Measurements from ENCODE around the gene DDAH1.

DDAH1 gene

GRCh38 chr1:85453640-85454194 lies 11.2 kb downstream of the DDAH1 start:
- H3K4me1 Mint-ChIP-seq = peaks cover 5% of the 10 kb centered on the region
- H3K27me3 Mint-ChIP-seq (ENCODE audit: low read depth) = no peaks in the 10 kb centered on the region
- H3K27ac Mint-ChIP-seq = peak overlapping the region in 1 of 3 experiments; percentile 40
- H3K9me3 Mint-ChIP-seq = no peaks in the 10 kb centered on the region
- no peak overlapping the region for H3K4me3 Mint-ChIP-seq
- H3K36me3 Mint-ChIP-seq (ENCODE audit: low read depth) = peaks cover 5% of the 10 kb centered on the region
- TF ChIP-seq, protein P1, sequence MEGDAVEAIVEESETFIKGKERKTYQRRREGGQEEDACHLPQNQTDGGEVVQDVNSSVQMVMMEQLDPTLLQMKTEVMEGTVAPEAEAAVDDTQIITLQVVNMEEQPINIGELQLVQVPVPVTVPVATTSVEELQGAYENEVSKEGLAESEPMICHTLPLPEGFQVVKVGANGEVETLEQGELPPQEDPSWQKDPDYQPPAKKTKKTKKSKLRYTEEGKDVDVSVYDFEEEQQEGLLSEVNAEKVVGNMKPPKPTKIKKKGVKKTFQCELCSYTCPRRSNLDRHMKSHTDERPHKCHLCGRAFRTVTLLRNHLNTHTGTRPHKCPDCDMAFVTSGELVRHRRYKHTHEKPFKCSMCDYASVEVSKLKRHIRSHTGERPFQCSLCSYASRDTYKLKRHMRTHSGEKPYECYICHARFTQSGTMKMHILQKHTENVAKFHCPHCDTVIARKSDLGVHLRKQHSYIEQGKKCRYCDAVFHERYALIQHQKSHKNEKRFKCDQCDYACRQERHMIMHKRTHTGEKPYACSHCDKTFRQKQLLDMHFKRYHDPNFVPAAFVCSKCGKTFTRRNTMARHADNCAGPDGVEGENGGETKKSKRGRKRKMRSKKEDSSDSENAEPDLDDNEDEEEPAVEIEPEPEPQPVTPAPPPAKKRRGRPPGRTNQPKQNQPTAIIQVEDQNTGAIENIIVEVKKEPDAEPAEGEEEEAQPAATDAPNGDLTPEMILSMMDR (IDR thresholded peaks at IDR 0.05; ENCODE audit: unreplicated experiment in 3 of 3) = no peak

DNA sequence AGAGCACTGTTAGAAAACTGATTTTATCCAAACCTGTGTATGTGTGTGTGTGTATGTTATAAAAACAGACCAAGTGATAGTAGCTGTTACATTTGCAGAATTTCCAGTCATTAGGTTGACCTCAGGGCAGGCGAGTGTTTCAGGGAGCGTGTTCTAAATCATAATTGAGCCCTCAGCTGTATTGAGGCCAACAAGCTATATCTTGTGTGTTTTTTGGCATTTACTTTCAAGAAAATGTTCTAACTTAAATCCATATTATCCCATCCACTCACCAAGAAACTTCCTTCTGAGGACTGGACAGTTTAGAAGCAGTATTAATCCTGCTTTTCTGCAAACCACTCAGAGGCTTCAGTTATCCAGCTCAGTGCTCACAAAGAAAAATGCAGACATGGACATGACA lies 12.0 kb downstream of the DDAH1 start:
- Mint-ChIP-seq H3K4me3 (no peak overlapping the region), H3K9me3 (no peaks in the 10 kb centered on the region), H3K36me3 (ENCODE audit: low read depth) (peaks cover 5% of the 10 kb centered on the region), H3K27ac (no peak overlapping the region), H3K27me3 (ENCODE audit: low read depth) (no peaks in the 10 kb centered on the region), H3K4me1 (peaks cover 6% of the 10 kb centered on the region)
- TF ChIP-seq, protein P1 (IDR thresholded peaks at IDR 0.05; ENCODE audit: unreplicated experiment in 3 of 3) = no peak

- peaks cover 14% of the 10 kb centered on the region for H3K4me1 Mint-ChIP-seq
- no peak overlapping the region for H3K4me3 Mint-ChIP-seq
- H3K27ac Mint-ChIP-seq = no peak overlapping the region
- no peaks in the 10 kb centered on the region for H3K27me3 Mint-ChIP-seq (ENCODE audit: low read depth)
- peaks cover 5% of the 10 kb centered on the region for H3K36me3 Mint-ChIP-seq (ENCODE audit: low read depth)
- H3K9me3 Mint-ChIP-seq = no peaks in the 10 kb centered on the region
- TF ChIP-seq, protein P1 (IDR thresholded peaks at IDR 0.05; ENCODE audit: unreplicated experiment in 3 of 3) = no peak
Measured at GRCh38 chr1:85451236-85451830, 13.6 kb downstream of the DDAH1 start.

DNA sequence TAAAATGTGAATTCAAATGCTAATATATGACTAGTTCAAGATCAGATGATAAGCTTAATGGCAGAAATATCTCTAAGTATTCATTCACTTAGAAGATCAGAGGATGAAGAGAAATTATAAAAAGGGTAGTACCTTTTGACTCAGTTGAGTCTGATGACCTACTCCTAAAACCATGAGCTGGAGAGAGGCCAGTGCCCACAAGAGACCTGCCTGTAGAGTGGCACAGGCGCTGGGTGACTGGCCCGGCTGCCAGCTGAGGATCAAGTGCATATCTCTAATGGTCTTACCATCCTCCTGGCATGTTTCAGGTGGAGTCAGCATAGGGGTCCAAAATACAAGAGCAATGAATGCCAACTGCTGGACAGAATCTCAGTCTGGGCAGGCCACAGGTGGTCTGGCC lies 14.1 kb downstream of the DDAH1 start:
- H3K9me3 Mint-ChIP-seq = no peaks in the 10 kb centered on the region
- H3K36me3 Mint-ChIP-seq (ENCODE audit: low read depth) = peaks cover 5% of the 10 kb centered on the region
- no peaks in the 10 kb centered on the region for H3K27me3 Mint-ChIP-seq (ENCODE audit: low read depth)
- no peak overlapping the region for H3K4me3 Mint-ChIP-seq
- TF ChIP-seq, protein P1 (IDR thresholded peaks at IDR 0.05; ENCODE audit: unreplicated experiment in 3 of 3) = no peak
- peaks cover 14% of the 10 kb centered on the region for H3K4me1 Mint-ChIP-seq
- H3K27ac Mint-ChIP-seq = no peak overlapping the region

DNA sequence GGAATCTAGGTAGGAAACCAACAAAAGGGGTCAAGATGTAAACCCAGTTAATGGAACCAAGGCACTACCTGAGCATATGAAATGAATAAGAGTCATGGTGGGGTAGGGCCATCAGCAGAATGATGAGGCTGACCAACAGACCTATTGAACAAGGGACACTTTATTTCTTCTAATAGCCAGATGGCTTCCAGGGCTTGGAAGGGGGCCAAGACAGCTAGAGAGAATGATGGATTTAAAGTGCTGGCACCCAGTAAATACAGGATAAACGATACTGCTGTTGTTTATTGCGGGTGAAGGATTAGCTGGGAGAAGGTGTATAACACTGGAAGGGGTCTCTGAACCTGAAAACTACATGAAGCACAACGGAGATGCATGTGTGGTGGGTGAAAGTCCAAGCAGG lies 15.6 kb downstream of the DDAH1 start:
- Mint-ChIP-seq H3K27me3 (ENCODE audit: low read depth) (no peaks in the 10 kb centered on the region), H3K27ac (peak overlapping the region in 1 of 3 experiments; percentile 24), H3K4me1 (peaks cover 14% of the 10 kb centered on the region), H3K4me3 (no peak overlapping the region), H3K9me3 (peaks cover 2% of the 10 kb centered on the region), H3K36me3 (ENCODE audit: low read depth) (peaks cover 5% of the 10 kb centered on the region)
- TF ChIP-seq, protein P1 (IDR thresholded peaks at IDR 0.05; ENCODE audit: unreplicated experiment in 3 of 3) = no peak

- Mint-ChIP-seq H3K36me3 (ENCODE audit: low read depth) (peaks cover 8% of the 10 kb centered on the region), H3K27me3 (ENCODE audit: low read depth) (no peaks in the 10 kb centered on the region), H3K27ac (no peak overlapping the region), H3K9me3 (peaks cover 6% of the 10 kb centered on the region), H3K4me3 (no peak overlapping the region), H3K4me1 (peaks cover 9% of the 10 kb centered on the region)
- TF ChIP-seq, protein P1 (IDR thresholded peaks at IDR 0.05; ENCODE audit: unreplicated experiment in 3 of 3) = no peak
Measured at GRCh38 chr1:85448358-85448757, 16.6 kb downstream of the DDAH1 start.

Measured in nephron (organoid).